HCEC 1CT (cell line): Measurements from ENCODE around the gene NAPB.

Experiments used
- DNase-seq: peaks from one replicate; pipeline ENCODE4 v3.0.0-alpha.2; 2017

Gene NAPB

GRCh38 chr20:23403751-23404150 lies 17.5 kb downstream of the NAPB start:
- DNase-seq, result no peak

- no peak for DNase-seq
Observed at GRCh38 chr20:23401051-23401450, 20.2 kb downstream of the NAPB start.

DNA sequence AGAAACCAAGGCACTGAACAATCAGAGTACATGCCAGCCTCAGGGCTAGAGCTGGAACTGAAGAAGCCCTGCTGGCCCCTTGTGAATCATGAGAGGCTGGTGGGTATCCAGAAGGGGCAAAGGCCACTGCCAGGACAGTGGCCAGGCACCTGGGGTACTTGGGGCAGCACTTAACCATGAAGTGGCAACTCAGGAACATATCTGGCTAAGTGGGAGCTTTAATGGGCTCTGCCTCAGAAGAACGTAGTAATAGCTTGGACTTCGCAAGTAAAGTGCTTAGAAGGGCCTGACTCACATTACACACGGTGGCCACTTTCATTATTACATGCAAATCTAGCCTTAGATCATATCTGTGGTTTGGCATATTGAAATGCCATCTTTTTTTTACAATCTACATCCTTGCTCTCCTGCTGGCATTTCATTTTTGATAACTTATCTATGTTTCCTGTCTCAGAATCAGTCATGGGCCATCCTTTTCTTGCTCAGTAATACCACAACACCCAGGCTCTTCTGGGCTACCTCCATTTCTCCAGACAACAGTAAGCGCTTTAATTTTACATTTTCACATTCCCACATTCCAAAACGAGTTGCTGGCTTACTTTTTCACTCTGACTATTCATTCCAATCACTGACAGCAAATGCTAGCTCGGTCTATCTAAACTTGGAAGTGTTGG lies 21.6 kb downstream of the NAPB start:
- DNase-seq, result peak; percentile 32

GRCh38 chr20:23397961-23398360 lies 23.3 kb downstream of the NAPB start:
- peak; percentile 14 for DNase-seq

- DNase-seq, result no peak
Observed at GRCh38 chr20:23396950-23397627, 24.2 kb downstream of the NAPB start.

DNA sequence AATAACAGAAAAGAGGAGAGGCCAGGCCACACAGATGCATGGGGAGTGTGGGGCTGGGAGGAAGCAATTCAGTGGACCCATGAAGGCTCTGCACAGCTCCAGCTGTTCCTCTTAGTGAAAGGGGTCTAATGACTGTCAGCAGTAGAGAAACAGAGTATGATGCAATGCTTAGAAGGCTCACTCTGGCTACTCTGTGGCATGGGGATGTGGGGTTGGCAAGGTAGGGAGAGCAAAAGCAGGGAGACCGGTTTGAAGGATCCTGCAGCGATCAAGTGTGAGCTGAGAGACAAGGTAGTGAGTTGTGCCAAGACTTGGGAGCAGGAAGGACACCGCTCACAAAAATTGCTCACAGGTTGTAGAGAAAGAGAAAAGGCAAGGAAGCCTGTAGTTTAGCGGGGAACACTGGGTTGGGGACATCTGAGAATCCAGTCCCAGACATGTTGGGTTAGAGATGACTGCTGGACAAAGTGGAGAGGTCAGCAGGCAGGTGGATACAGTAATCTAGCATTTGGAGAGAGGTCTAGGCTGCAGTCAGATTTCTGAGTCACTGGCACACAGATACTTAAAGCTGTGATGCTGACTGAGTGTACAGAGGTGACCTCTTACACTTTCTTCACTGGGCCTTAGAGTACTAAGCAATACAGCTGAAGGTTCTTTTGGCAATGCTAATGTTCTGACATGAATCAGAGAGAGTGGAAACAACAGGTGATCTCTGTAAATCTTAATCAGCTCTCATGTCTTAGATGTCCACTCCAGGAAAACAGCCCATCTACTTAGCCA lies 27.1 kb downstream of the NAPB start:
- no peak for DNase-seq

- DNase-seq, result no peak
Observed at GRCh38 chr20:23391707-23392310, 29.5 kb downstream of the NAPB start.

- no peak for DNase-seq
Observed at GRCh38 chr20:23390091-23390774, 31.1 kb downstream of the NAPB start.

DNA sequence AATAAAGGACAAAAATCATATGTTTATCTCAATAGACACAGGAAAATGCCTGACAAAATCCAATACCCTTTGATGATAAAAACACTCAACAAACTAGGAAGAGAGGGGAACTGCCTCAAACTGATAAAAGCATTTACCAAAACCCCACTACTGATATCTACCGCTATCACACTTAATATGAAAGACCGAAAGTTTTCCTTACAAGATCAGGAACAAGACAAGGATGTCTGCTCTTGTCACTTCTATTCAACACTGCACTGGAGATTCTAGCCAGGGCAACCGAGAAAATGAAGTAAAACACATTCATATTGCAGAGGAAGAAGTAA lies 34.2 kb downstream of the NAPB start:
- no peak for DNase-seq

DNA sequence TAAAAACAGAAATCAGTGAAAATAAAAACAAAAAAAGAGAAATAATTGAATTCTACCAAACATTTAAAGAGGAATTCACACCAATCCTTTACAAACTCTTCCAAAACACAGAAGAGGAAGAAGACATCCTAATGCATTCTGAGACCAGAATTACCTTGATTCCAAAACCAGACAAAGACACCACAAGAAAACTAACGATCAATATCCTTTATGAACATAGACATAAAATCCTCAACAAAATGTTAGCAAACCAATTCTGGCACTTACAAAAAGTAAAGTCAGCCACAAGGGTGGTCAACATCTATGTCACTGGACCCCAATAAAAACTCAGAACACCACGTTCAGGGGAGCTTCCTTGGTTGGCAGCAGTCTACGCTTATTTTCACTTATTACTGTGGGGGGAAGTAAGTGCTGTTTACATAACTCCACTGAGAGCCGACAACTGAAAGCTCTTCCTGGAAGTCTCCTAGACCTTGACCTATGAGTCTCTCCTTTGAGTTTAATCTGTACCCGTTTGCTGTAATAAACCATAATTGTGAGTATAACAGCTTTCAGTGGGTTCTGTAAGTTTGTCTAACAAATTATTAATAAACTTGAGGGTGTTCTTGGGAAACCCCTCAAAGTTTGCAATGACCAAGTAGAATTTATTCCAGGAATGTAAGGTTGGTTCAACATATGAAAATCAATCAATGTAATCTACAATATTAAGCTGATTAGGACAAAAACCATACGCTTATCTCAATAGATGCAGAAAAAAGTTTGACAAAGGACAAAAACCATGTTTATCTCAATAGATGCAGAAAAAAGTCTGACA lies 34.8 kb downstream of the NAPB start:
- DNase-seq, result no peak

DNA sequence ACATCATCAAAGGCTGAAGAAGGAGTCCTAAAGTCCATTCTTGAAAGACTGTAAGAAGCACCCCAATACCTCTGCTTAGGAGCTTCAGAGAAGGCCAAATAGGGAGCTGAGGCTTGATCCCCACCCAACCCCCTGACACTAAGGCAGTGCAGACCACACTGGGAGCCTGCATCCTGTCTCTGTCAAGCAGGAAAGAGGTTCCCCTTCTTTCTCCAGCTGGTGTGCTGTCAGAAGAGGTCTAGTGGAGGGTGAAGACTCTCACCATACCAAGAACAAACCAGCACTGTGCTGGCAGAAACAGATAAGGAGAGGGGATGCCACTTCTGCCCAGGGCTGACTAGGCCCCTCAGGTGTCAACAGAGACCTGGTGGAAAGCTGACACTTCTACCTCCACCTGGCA lies 39.4 kb downstream of the NAPB start:
- no peak for DNase-seq

GRCh38 chr20:23379772-23380171 lies 41.5 kb downstream of the NAPB start:
- DNase-seq, result no peak

DNA sequence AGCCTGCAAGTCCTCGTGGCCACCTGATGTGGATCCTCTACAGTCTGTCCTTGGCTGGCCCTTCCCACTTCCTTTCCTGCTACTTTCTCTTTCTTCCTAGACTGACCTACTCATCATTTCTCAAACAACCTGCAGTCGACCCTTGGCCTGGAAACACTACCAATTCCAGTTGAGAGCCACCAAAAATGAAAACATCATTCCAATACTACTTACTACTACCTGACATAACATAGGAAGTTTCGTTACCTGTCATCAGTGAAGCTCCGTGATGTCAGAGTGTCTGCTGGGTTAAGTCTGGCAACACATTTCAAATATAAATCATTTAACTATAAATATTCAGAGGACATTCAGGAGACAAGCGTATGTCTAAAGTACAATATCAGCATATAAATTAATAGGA lies 45.5 kb downstream of the NAPB start:
- DNase-seq, result no peak

DNA sequence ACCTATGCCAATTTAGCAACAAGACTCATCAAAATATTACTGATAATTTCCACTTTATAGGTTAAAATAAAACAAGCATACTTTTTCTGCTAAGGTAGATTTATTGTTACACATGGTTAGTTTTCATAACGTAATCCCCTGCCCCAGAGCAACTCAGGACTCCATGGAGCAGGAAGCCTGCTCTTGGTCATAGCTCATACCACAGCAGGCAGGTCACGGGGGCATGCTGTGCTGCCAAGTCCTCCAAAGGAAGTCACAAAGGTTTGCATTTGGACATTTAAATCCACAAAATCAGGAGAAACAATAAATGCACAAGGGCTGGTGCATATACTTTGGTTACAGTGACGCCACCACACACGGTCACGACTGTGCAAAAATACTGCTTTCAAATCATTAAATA lies 46.8 kb downstream of the NAPB start:
- DNase-seq, result no peak

DNA sequence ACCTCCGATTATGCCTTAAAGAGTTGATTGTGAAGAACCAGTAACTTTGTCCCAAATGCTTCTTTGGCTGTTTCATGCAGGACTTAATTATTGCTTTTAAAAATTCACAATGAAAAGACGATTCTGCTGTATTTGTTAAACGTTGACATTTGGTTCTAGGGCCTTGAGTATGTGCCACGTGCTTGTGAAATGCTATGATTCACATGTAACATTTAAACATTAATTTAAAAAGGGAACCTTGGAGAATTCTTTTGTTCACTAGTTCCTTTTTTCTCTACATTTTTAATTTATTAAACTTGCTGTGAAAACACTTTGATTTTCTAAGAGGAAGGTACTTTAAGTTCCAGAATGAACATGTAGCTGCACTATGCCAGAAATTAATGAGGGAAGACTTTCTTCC lies 49.8 kb downstream of the NAPB start:
- no peak for DNase-seq

- DNase-seq, result no peak
Observed at GRCh38 chr20:23370873-23371272, 50.4 kb downstream of the NAPB start.

DNA sequence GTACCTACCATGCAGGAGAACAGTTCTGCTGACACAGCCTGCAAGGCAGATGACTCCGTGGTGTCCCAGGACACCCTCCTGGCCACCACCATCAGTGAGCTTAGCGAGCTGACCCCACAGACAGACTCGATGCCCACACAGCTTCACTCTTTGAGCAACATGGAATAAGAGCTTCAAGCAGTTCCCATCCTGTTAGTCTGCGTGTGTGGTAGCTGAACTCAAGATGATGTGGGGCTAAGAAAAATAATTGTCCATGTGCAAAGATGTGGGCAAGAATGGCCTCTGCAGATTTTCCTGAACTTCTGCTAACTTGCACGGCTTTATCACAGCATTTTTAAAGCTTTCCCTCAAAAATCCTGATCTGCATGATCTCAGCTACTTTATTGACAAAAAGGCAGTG lies 51.0 kb downstream of the NAPB start:
- DNase-seq, result no peak

DNA sequence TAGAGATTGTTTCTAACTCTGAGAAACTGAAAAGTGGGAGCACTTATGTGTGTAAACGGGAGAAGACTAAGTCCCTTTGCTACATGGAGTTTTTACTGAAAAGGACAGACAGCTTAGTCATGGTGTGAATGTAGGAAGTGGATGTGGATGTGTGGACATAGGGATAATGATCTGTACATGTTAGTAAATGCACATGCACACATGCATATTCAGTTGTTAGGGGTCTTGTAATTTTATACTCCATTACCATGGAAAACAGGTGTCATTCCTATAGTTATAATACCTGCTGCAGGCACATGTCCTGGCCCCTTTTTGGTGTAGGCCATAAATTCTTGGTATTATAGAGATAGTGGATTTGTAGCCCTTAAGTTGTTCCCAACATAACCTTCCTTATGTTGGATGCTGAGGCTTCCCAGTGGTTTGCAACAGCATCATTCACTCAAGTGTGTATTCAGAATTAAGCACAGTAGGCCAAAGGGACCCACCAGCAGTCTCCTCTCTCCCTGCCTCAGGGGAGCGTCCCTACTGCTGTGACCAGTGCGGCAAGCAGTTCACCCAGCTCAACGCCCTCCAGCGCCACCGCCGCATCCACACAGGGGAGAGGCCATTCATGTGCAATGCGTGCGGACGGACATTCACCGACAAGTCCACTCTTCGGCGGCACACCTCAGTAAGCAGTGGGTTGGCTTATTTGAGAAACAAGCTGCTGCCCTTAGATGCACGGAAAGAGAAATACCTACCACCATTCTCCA lies 52.0 kb downstream of the NAPB start:
- DNase-seq, result no peak

- DNase-seq, result no peak
Observed at GRCh38 chr20:23368316-23369071, 52.8 kb downstream of the NAPB start.

- DNase-seq, result peak; percentile 45
Observed at GRCh38 chr20:23367770-23368169, 53.5 kb downstream of the NAPB start.

GRCh38 chr20:23366384-23366783 lies 54.9 kb downstream of the NAPB start:
- DNase-seq, result no peak
